Anterior cingulate cortex (tissue), 58 donors: ENCODE data around the gene ARHGAP33.
"Not testable (repeated sequence)": the region's sequence is repeated elsewhere in the genome, so short reads cannot be mapped to it uniquely, and the experiment has no call there.

ENCODE experiments used
- DNase-seq, 58 donors: peaks; one replicate each; lab custom pipeline; 2025; lab: John Stamatoyannopoulos, UW

Gene ARHGAP33

DNA sequence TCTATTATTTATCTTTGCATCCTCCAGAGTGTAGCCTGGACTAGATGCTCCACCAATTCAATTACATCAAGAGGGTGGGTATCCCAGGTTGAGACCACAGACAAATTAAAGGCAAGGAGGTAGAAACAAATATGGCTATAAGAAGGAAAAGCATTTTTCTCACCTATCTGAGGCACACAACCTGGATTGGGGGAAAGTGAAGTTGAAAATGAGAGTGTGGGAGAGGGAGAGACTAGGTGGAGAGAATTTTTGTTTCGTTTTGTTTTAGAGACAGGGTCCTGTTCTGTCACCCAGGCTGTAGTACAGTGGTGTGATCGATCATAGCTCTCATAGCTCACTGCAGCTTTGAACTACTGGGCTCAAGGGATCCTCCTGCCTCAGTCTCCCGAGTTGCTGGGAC lies 43.1 kb downstream of the ARHGAP33 start:
- no peak for DNase-seq

DNA sequence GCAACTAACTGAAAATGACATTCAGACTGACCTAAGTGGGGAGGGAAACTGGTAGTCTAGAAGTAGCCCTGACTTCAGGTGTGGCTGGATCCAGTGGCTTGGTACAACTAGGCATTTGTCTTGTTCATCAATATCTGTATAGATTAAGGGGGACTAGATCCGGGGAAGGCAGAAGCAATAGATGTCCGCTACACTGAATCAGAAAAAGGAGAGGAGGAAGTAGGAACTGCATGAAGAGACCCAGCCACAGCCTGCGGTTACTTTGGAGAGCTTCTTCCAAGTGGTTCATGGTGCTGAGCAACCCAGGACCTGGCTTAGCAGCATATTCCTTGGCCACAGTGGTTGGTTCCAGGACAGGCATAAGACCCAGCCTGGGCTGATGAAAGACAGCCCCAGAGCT lies 47.2 kb downstream of the ARHGAP33 start:
- no peak for DNase-seq

DNA sequence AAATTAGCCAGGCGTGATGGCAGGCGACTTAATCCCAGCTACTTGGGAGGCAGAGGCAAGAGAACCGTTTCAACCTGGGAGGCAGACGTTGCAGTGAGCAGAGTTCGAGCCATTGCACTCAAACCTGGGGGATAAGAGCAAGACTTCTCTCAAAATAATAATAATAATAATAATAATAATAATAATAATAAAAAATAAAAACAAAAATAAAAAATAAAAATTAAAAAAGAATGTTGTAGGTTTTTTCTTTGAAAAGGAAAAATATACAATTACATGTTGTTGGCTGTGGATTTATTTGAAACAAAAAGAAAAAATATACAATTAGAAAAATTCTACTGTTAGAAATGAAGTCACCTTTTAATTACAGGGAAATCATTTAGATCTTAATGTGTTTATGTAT lies 48.8 kb downstream of the ARHGAP33 start:
- no peak for DNase-seq

DNA sequence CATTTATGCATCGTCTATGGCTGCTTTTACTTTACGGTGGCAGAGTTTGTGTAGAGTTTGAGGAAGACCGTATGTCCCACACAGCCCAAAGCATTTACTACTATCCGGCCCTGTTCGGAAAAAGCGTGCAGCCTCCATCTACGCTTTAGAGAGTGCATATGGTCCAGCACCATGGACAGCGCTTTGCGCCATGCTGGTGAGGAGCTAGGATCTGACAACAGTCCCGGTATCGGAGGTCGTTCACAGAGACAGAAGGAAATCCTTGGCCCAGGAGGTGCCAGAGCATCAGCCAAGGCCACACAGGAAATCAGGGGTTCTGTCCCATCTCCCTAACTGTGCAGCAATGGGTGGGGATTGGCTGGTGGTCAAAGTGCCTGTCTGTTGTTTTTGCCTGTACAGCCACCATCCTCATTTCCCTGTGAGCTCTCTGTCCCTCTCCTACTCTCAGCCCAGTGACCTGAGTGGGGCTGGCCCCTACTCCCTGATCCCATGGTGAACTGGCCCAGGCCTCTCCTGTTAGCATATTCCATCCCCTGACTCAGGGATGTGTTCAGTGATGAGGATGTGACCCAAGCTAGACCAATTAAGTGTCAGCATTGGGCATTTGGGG lies 53.4 kb downstream of the ARHGAP33 start:
- peak in 22 of 58 donors; percentile 1 to 36 (median 16) for DNase-seq

DNA sequence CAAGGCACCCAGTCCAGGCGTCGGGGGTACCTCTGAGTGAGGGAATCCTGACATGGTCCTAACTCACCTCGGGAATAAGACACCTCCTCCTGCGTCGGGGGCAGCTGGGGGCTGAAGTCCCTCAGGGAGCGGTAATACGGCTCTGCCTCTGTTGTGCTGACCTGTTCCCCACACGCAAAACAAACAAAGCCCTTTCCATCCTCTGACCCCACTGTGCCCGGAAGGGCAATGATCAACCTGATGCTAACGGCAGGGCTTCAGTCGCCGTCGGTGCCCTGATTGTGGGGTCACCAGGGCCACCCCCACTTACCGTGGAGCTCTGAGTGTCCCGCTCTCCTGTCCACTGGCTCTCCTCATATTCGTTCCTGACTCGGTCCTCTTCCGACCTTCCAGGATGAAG lies 55.6 kb downstream of the ARHGAP33 start:
- DNase-seq = no peak

DNA sequence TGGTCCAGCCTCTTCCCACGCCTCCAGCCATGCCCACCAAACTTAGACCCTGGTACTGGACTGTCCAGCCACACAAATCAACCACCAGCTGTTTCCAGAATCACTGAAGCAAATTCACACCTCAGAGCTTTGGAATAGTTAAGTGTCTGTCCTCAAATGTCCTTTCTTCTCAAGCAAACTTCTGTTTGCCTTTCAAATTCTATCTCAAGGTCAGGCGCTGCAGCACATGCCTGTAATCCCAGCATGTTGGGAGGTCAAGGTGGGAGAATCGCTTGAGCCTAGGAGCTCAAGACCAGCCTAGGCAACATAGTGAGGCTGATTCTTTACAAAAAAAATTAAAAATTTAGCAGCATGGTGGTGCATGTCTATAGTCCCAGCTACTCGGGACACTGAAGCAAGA lies 56.7 kb downstream of the ARHGAP33 start:
- no peak for DNase-seq

DNA sequence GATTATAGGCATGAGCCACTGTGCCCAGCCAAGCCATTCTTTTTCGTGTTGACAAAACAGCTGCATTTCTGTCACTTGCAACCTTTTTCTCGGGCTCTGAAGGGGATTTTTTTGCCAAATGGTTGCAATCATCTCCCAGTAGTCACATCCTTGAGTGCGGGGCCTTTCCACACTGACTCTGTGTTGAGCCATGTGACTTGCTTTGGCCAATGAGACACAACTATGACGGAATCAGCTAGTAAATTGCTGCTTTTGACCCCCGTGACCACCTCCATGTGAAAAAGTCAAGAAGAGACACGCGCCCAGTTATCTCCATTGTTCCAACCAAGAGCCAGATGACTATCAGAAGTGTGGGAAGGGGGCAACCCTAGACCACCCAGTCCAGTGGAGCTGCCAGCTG lies 58.6 kb downstream of the ARHGAP33 start:
- DNase-seq = no peak

DNA sequence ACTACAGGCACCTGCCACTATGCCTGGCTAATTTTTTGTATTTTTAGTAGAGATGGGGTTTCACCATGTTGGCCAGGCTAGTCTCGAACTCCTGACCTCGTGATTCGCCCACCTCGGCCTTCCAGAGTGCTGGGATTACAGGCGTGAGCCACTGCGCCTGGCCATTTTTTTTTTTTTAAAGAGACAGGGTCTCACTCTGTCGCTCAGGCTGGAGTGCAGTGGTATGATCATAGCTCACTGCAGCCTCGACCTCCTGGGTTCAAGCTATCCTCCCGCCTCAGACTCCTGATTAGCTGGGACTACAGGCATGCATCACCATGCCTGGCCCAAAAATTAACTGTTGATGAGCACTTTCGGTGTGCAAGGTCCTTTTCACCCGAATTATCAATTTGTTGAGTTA lies 60.7 kb downstream of the ARHGAP33 start:
- DNase-seq = not testable (repeated sequence)
